Trophoblast cell (in vitro differentiated cells and primary cell): ENCODE data around the gene QSOX2.
A peak's percentile ranks its signal among the peaks of the same experiment; 100 is the strongest.

ENCODE experiments used
- DNase-seq, 2 donors: peaks; one replicate each; pipeline ENCODE4 v3.0.0-alpha.2; 2016
- H2AFZ ChIP-seq: 2 replicates; pipeline ENCODE4 v1.6.1; 2013; ENCODE audit warnings: low read length, moderate library complexity, mild to moderate bottlenecking; ENCODE audit not compliant: insufficient read depth, poor library complexity
- H2AK5ac ChIP-seq: 2 replicates; pipeline ENCODE4 v1.6.1; 2013; ENCODE audit warnings: mild to moderate bottlenecking, low read length
- H2BK120ac ChIP-seq: 2 replicates; pipeline ENCODE4 v1.6.1; 2013; ENCODE audit warnings: low read length, mild to moderate bottlenecking, moderate library complexity; ENCODE audit not compliant: insufficient read depth, poor library complexity
- H2BK12ac ChIP-seq: 2 replicates; pipeline ENCODE4 v1.6.1; 2013; ENCODE audit warnings: mild to moderate bottlenecking, low read length, moderate library complexity
- H2BK5ac ChIP-seq: 2 replicates; pipeline ENCODE4 v1.6.1; 2013; ENCODE audit warnings: low read length, low read depth, moderate library complexity, mild to moderate bottlenecking; ENCODE audit not compliant: poor library complexity
- H3K14ac ChIP-seq: 2 replicates; pipeline ENCODE4 v1.6.1; 2013; ENCODE audit warnings: mild to moderate bottlenecking, low read length
- H3K18ac ChIP-seq: 2 replicates; pipeline ENCODE4 v1.6.1; 2013; ENCODE audit warnings: mild to moderate bottlenecking, low read length
- H3K23ac ChIP-seq: 2 replicates; pipeline ENCODE4 v1.6.1; 2013; ENCODE audit warnings: low read length
- H3K27ac ChIP-seq: 2 replicates; pipeline ENCODE4 v1.5.1; 2013; ENCODE audit warnings: low read depth, mild to moderate bottlenecking, inconsistent platforms, low read length, moderate library complexity
- H3K27me3 ChIP-seq: 2 replicates; pipeline ENCODE4 v1.6.1; 2013; ENCODE audit warnings: inconsistent platforms, mild to moderate bottlenecking, low read length, moderate library complexity; ENCODE audit not compliant: insufficient read depth
- H3K36me3 ChIP-seq, 2 experiments: 1 replicate in 1 of 2; 2 replicates in 1 of 2; pipeline ENCODE4 v1.6.1; 2013; ENCODE audit warnings: low read length in 2 of 2, mild to moderate bottlenecking in 2 of 2, moderate library complexity in 1 of 2; ENCODE audit not compliant: insufficient read depth in 2 of 2, control insufficient read depth in 1 of 2
- H3K4ac ChIP-seq: 2 replicates; pipeline ENCODE4 v1.6.1; 2013; ENCODE audit warnings: low read depth, mild to moderate bottlenecking, low read length, moderate library complexity
- H3K4me1 ChIP-seq, 2 experiments: 1 replicate in 1 of 2; 2 replicates in 1 of 2; pipeline ENCODE4 v1.6.1; 2013; ENCODE audit warnings: low read length in 2 of 2, mild to moderate bottlenecking in 2 of 2, moderate library complexity in 1 of 2; ENCODE audit not compliant: insufficient read depth in 2 of 2, control insufficient read depth in 1 of 2
- H3K4me2 ChIP-seq: 2 replicates; pipeline ENCODE4 v1.6.1; 2013; ENCODE audit warnings: inconsistent platforms, mild to moderate bottlenecking, low read length, moderate library complexity
- H3K4me3 ChIP-seq: 2 replicates; pipeline ENCODE4 v1.5.1; 2013; ENCODE audit warnings: mild to moderate bottlenecking, low read depth, low read length, inconsistent platforms
- H3K79me1 ChIP-seq: one replicate; pipeline ENCODE4 v1.6.1; 2013; ENCODE audit warnings: low read length
- H3K79me2 ChIP-seq: 2 replicates; pipeline ENCODE4 v1.6.1; 2013; ENCODE audit warnings: low read length, mild to moderate bottlenecking; ENCODE audit not compliant: control insufficient read depth, insufficient read depth, poor library complexity
- H3K9ac ChIP-seq: 2 replicates; pipeline ENCODE4 v1.6.1; 2013; ENCODE audit warnings: mild to moderate bottlenecking, low read length
- H3K9me3 ChIP-seq: 2 replicates; pipeline ENCODE4 v1.6.1; 2013; ENCODE audit warnings: low read depth, mild to moderate bottlenecking, control low read depth, inconsistent platforms, low read length; ENCODE audit not compliant: insufficient read depth
- H4K12ac ChIP-seq: 2 replicates; pipeline ENCODE4 v1.6.1; 2013; ENCODE audit warnings: low read depth, mild to moderate bottlenecking, low read length, moderate library complexity
- H4K8ac ChIP-seq: 2 replicates; pipeline ENCODE4 v1.6.1; 2013; ENCODE audit warnings: low read depth, mild to moderate bottlenecking, low read length, moderate library complexity
- H4K91ac ChIP-seq: one replicate; pipeline ENCODE4 v1.6.1; 2013; ENCODE audit warnings: low read depth, mild to moderate bottlenecking, low read length, moderate library complexity
- WGBS: extraction: QIAGEN DNeasy Blood & Tissue Kit; methylation state at CpG from one replicate; pipeline ENCODE4 v1.1.7; 2013; ENCODE audit warnings: missing lambda C conversion rate; ENCODE audit not compliant: insufficient read length, insufficient coverage; ENCODE audit errors: extremely low coverage; 5-methylcytosine and 5-hydroxymethylcytosine counted together

Gene QSOX2

GRCh38 chr9:136243631-136244030 lies 2.0 kb downstream of the QSOX2 start:
- no peaks in the 10 kb centered on the region for H3K79me2 ChIP-seq
- no peak overlapping the region for H3K27ac ChIP-seq
- no peak overlapping the region for H3K18ac ChIP-seq
- no peaks in the 10 kb centered on the region for H3K79me1 ChIP-seq
- H4K8ac ChIP-seq: no peak overlapping the region
- H2BK120ac ChIP-seq: no peak overlapping the region
- H2BK12ac ChIP-seq: no peak overlapping the region
- no CpG with 5 or more reads among the region's 4 CpGs for WGBS
- no peak overlapping the region for H2AK5ac ChIP-seq
- H3K4me2 ChIP-seq: no peak overlapping the region
- no peak overlapping the region for H3K14ac ChIP-seq
- H2BK5ac ChIP-seq: no peak overlapping the region
- H2AFZ ChIP-seq: no peak overlapping the region
- no peak overlapping the region for H3K9ac ChIP-seq
- no peak overlapping the region for H3K4ac ChIP-seq
- no peak overlapping the region for H4K91ac ChIP-seq
- no peak overlapping the region for H3K4me3 ChIP-seq
- DNase-seq: no peak
- no peaks in the 10 kb centered on the region for H3K27me3 ChIP-seq
- no peak overlapping the region for H3K23ac ChIP-seq
- H3K4me1 ChIP-seq: peaks cover 9 to 12% of the 10 kb centered on the region in 2 experiments
- no peaks in the 10 kb centered on the region for H3K9me3 ChIP-seq
- no peak overlapping the region for H4K12ac ChIP-seq
- H3K36me3 ChIP-seq: no peaks in the 10 kb centered on the region

GRCh38 chr9:136242918-136243525 lies 2.6 kb downstream of the QSOX2 start:
- Histone ChIP-seq H4K91ac (no peak overlapping the region), H3K18ac (no peak overlapping the region), H3K9me3 (no peaks in the 10 kb centered on the region), H2BK120ac (no peak overlapping the region), H4K8ac (no peak overlapping the region), H3K14ac (no peak overlapping the region), H3K4me1 (peaks cover 8 to 11% of the 10 kb centered on the region in 2 experiments), H3K4ac (no peak overlapping the region), H2BK12ac (no peak overlapping the region), H4K12ac (no peak overlapping the region), H2AK5ac (no peak overlapping the region), H3K27me3 (no peaks in the 10 kb centered on the region), H3K23ac (no peak overlapping the region), H3K4me3 (no peak overlapping the region), H3K79me2 (no peaks in the 10 kb centered on the region), H2AFZ (no peak overlapping the region), H3K4me2 (no peak overlapping the region), H3K9ac (peak overlapping the region; percentile 61), H2BK5ac (no peak overlapping the region), H3K79me1 (no peaks in the 10 kb centered on the region), H3K36me3 (no peaks in the 10 kb centered on the region), H3K27ac (no peak overlapping the region)
- DNase-seq: no peak
- WGBS: no CpG with 5 or more reads among the region's 6 CpGs

GRCh38 chr9:136242248-136242647 lies 3.4 kb downstream of the QSOX2 start:
- Histone ChIP-seq H2BK5ac (no peak overlapping the region), H2AK5ac (no peak overlapping the region), H3K79me2 (no peaks in the 10 kb centered on the region), H3K14ac (no peak overlapping the region), H3K79me1 (no peaks in the 10 kb centered on the region), H2AFZ (no peak overlapping the region), H3K4me1 (peaks cover 7% of the 10 kb centered on the region in 2 experiments), H4K8ac (no peak overlapping the region), H3K23ac (no peak overlapping the region), H3K27ac (no peak overlapping the region), H3K9me3 (no peaks in the 10 kb centered on the region), H4K12ac (no peak overlapping the region), H4K91ac (no peak overlapping the region), H3K4me3 (no peak overlapping the region), H2BK12ac (no peak overlapping the region), H3K18ac (no peak overlapping the region), H3K4me2 (no peak overlapping the region), H2BK120ac (no peak overlapping the region), H3K9ac (no peak overlapping the region), H3K36me3 (no peaks in the 10 kb centered on the region), H3K4ac (no peak overlapping the region), H3K27me3 (no peaks in the 10 kb centered on the region)
- WGBS: no CpG with 5 or more reads among the region's 8 CpGs
- no peak for DNase-seq

GRCh38 chr9:136241542-136241941 lies 4.1 kb downstream of the QSOX2 start:
- no peak overlapping the region for H3K23ac ChIP-seq
- H2BK12ac ChIP-seq: no peak overlapping the region
- no peak overlapping the region for H4K8ac ChIP-seq
- no peak overlapping the region for H3K4ac ChIP-seq
- H3K27ac ChIP-seq: no peak overlapping the region
- H3K36me3 ChIP-seq: no peaks in the 10 kb centered on the region
- H4K91ac ChIP-seq: no peak overlapping the region
- no peak overlapping the region for H3K18ac ChIP-seq
- H3K4me2 ChIP-seq: no peak overlapping the region
- no peak overlapping the region for H2AK5ac ChIP-seq
- H3K4me3 ChIP-seq: no peak overlapping the region
- no peak overlapping the region for H4K12ac ChIP-seq
- no peak overlapping the region for H2AFZ ChIP-seq
- no peaks in the 10 kb centered on the region for H3K79me2 ChIP-seq
- H3K9me3 ChIP-seq: no peaks in the 10 kb centered on the region
- peaks cover 7% of the 10 kb centered on the region in 2 experiments for H3K4me1 ChIP-seq
- WGBS: no CpG with 5 or more reads among the region's 13 CpGs
- no peak overlapping the region for H3K9ac ChIP-seq
- H2BK120ac ChIP-seq: no peak overlapping the region
- H3K79me1 ChIP-seq: no peaks in the 10 kb centered on the region
- H2BK5ac ChIP-seq: no peak overlapping the region
- H3K27me3 ChIP-seq: no peaks in the 10 kb centered on the region
- DNase-seq: no peak
- H3K14ac ChIP-seq: no peak overlapping the region
